Measurements from ENCODE around the gene CCDC71L. TPM values are rescaled to one million over a fixed set of nuclear protein-coding genes. Genes with fewer than 3 reads are reported as not detected.
"Not testable (repeated sequence)": the region's sequence is repeated elsewhere in the genome, so short reads cannot be mapped to it uniquely, and the experiment has no call there.

CCDC71L gene
- total and polyA plus RNA-seq, 2 donors (not counting 1 experiment from before 2014, with no cell fraction given): 20.3 to 39.1 TPM

- Histone ChIP-seq H3K27ac (ENCODE audit: insufficient read depth, low read length) (no peak overlapping the region), H3K9me3 (ENCODE audit: control insufficient read depth, insufficient read depth, low read depth, low read length) (no peaks in the 10 kb centered on the region), H3K79me2 (ENCODE audit: control insufficient read depth, insufficient read depth, low read length) (no peaks in the 10 kb centered on the region), H3K4me1 (ENCODE audit: control insufficient read depth, extremely low read depth, insufficient read depth, low read length) (no peaks in the 10 kb centered on the region), H2AFZ (ENCODE audit: low read length) (no peak overlapping the region), H3K27me3 (ENCODE audit: control insufficient read depth, insufficient read depth, low read length) (no peaks in the 10 kb centered on the region), H3K9ac (ENCODE audit: insufficient read depth, low read length) (no peak overlapping the region), H3K4me3 (replicated peaks in 1 of 4; ENCODE audit: control extremely low read depth in 1 of 4, insufficient read depth in 1 of 4, low read depth in 3 of 4, low read length in 4 of 4) (no peak overlapping the region), H3K4me2 (ENCODE audit: extremely low read depth, insufficient read depth, low read length) (no peak overlapping the region), H3K36me3 (ENCODE audit: control insufficient read depth, insufficient read depth, low read length) (no peaks in the 10 kb centered on the region), H4K20me1 (ENCODE audit: control insufficient read depth, extremely low read depth, insufficient read depth, low read length) (no peaks in the 10 kb centered on the region)
- TF ChIP-seq EZH2 (IDR thresholded peaks at IDR 0.05; ENCODE audit: low read length, missing control alignments) (no peak), CTCF (conservative IDR thresholded peaks at IDR 0.05 in 1 of 2, IDR thresholded peaks at IDR 0.05 in 1 of 2; ENCODE audit: low read depth in 1 of 2, low read length in 2 of 2) (no peak)
- no peak for DNase-seq (ENCODE audit: low read depth in 2 of 2)
These were observed 17.8 kb upstream of the CCDC71L start for GRCh38 chr7:106678795-106679152.

- not testable (repeated sequence) for H3K4me2 ChIP-seq (ENCODE audit: extremely low read depth, insufficient read depth, low read length); H4K20me1 ChIP-seq (ENCODE audit: control insufficient read depth, extremely low read depth, insufficient read depth, low read length); H3K4me1 ChIP-seq (ENCODE audit: control insufficient read depth, extremely low read depth, insufficient read depth, low read length); DNase-seq (ENCODE audit: low read depth in 2 of 2); H3K79me2 ChIP-seq (ENCODE audit: control insufficient read depth, insufficient read depth, low read length); H3K27me3 ChIP-seq (ENCODE audit: control insufficient read depth, insufficient read depth, low read length); H3K9me3 ChIP-seq (ENCODE audit: control insufficient read depth, insufficient read depth, low read depth, low read length); H3K27ac ChIP-seq (ENCODE audit: insufficient read depth, low read length); H2AFZ ChIP-seq (ENCODE audit: low read length); H3K4me3 ChIP-seq (replicated peaks in 1 of 4; ENCODE audit: control extremely low read depth in 1 of 4, insufficient read depth in 1 of 4, low read depth in 3 of 4, low read length in 4 of 4); H3K36me3 ChIP-seq (ENCODE audit: control insufficient read depth, insufficient read depth, low read length); H3K9ac ChIP-seq (ENCODE audit: insufficient read depth, low read length)
These were observed 15.5 kb upstream of the CCDC71L start for GRCh38 chr7:106676506-106676905.

- H3K36me3 ChIP-seq (ENCODE audit: control insufficient read depth, insufficient read depth, low read length); H3K9me3 ChIP-seq (ENCODE audit: control insufficient read depth, insufficient read depth, low read depth, low read length); H3K4me1 ChIP-seq (ENCODE audit: control insufficient read depth, extremely low read depth, insufficient read depth, low read length); DNase-seq (ENCODE audit: low read depth in 2 of 2); H3K79me2 ChIP-seq (ENCODE audit: control insufficient read depth, insufficient read depth, low read length); H3K9ac ChIP-seq (ENCODE audit: insufficient read depth, low read length); H4K20me1 ChIP-seq (ENCODE audit: control insufficient read depth, extremely low read depth, insufficient read depth, low read length); H2AFZ ChIP-seq (ENCODE audit: low read length); H3K4me3 ChIP-seq (replicated peaks in 1 of 4; ENCODE audit: control extremely low read depth in 1 of 4, insufficient read depth in 1 of 4, low read depth in 3 of 4, low read length in 4 of 4); H3K27ac ChIP-seq (ENCODE audit: insufficient read depth, low read length); H3K27me3 ChIP-seq (ENCODE audit: control insufficient read depth, insufficient read depth, low read length); H3K4me2 ChIP-seq (ENCODE audit: extremely low read depth, insufficient read depth, low read length): not testable (repeated sequence)
These were observed 12.7 kb upstream of the CCDC71L start for GRCh38 chr7:106673688-106674087.

- not testable (repeated sequence) for H3K4me1 ChIP-seq (ENCODE audit: control insufficient read depth, extremely low read depth, insufficient read depth, low read length); H2AFZ ChIP-seq (ENCODE audit: low read length); H3K4me2 ChIP-seq (ENCODE audit: extremely low read depth, insufficient read depth, low read length); H3K27me3 ChIP-seq (ENCODE audit: control insufficient read depth, insufficient read depth, low read length); H3K9ac ChIP-seq (ENCODE audit: insufficient read depth, low read length); H3K27ac ChIP-seq (ENCODE audit: insufficient read depth, low read length); H4K20me1 ChIP-seq (ENCODE audit: control insufficient read depth, extremely low read depth, insufficient read depth, low read length); H3K79me2 ChIP-seq (ENCODE audit: control insufficient read depth, insufficient read depth, low read length); H3K36me3 ChIP-seq (ENCODE audit: control insufficient read depth, insufficient read depth, low read length); H3K4me3 ChIP-seq (replicated peaks in 1 of 4; ENCODE audit: control extremely low read depth in 1 of 4, insufficient read depth in 1 of 4, low read depth in 3 of 4, low read length in 4 of 4); DNase-seq (ENCODE audit: low read depth in 2 of 2); H3K9me3 ChIP-seq (ENCODE audit: control insufficient read depth, insufficient read depth, low read depth, low read length)
These were observed 11.0 kb upstream of the CCDC71L start for GRCh38 chr7:106671930-106672329.
